HEK293T (cell line): ENCODE results near the gene VENTX.

Source experiments
- CTBP1 ChIP-seq: fragments of 450-650 bp; IDR thresholded peaks from 2 replicates; pipeline ENCODE4 v1.6.1; 2016; ENCODE audit warnings: borderline replicate concordance
- FOXA1 ChIP-seq: fragments of 450-650 bp; IDR thresholded peaks from 2 replicates; pipeline ENCODE4 v1.6.1; 2016; ENCODE audit warnings: mild to moderate bottlenecking
- FOXK2 ChIP-seq: fragments of 450-650 bp; IDR thresholded peaks from 2 replicates; pipeline ENCODE4 v1.6.1; 2016; ENCODE audit warnings: mild to moderate bottlenecking
- HDGF ChIP-seq: fragments of 450-650 bp; IDR thresholded peaks from 2 replicates; pipeline ENCODE4 v1.6.1; 2017; ENCODE audit warnings: antibody characterized with exemption, borderline replicate concordance
- SP1 ChIP-seq: fragments of 450-650 bp; IDR thresholded peaks from 2 replicates; pipeline ENCODE4 v1.6.1; 2017
- SUZ12 ChIP-seq: fragments of 450-650 bp; IDR thresholded peaks from 2 replicates; pipeline ENCODE4 v1.6.1; 2016; ENCODE audit warnings: mild to moderate bottlenecking

GRCh38 chr10:133260895-133261725, 23.5 kb downstream of the VENTX start:
- no peak for TF ChIP-seq SP1
- TF ChIP-seq CTBP1: no peak
- TF ChIP-seq FOXA1: no peak
- no peak for TF ChIP-seq FOXK2
- no peak for TF ChIP-seq SUZ12
- TF ChIP-seq HDGF: no peak
